NB4 (cell line): Measurements from ENCODE around the gene GJC3.

Experiments
- CTCF ChIP-seq: IDR thresholded peaks from one replicate; pipeline ENCODE4 v1.5.1; 2012; ENCODE audit warnings: low read depth, low read length
- MYC ChIP-seq: IDR thresholded peaks from 2 replicates; pipeline ENCODE4 v1.6.1; 2011; ENCODE audit warnings: low read depth, low read length
- POLR2A ChIP-seq: IDR thresholded peaks from 2 replicates; pipeline ENCODE4 v1.6.1; 2011; ENCODE audit warnings: mild to moderate bottlenecking; ENCODE audit not compliant: insufficient read length; ENCODE audit errors: extremely low read depth

- TF ChIP-seq CTCF (no peak), POLR2A (no peak), MYC (no peak)
Measured at GRCh38 chr7:99899830-99900519, 29.4 kb downstream of the GJC3 start.
